Measurements from ENCODE around the gene KCTD1.

KCTD1 gene

GRCh38 chr18:26556573-26556972 is 8.2 kb upstream of the KCTD1 start:
- TF ChIP-seq ZFX (IDR thresholded peaks at IDR 0.05) (no peak), CTCF (conservative IDR thresholded peaks at IDR 0.05) (no peak)
- H3K27ac ChIP-seq = no peak overlapping the region

DNA sequence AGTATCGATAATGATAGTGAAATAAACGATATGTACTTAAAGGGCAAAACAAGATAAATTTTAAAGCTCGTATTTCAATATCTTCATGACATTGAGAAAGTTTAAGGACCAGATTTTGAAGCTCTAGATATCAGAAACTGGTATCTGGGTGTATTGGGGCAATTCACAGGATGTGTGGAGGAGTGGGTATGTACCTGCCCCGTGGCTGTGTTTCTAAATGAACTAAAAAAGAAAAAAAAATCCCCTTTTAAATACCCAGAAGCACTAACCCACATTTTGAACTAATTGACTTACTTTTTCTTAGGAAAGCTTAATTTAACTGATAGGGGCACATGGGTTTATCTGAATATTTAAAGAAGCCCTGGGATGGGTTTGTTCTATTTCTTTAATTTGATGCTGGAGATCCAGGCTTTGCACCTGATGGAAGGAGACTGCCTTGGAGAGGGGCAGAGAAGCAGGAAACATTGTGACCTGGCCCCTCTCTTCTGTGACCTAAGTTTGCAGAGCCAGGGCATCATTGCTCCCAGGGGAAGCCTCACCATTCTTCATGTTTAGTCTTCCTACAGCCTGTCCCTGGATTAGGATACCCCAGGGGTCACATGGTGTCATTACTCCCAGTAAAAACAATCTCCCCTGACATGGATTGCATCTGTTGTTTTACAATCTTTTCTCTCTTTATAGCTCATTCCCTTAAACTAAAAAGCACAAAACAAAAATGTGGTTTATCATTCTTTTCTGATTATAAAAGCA is 7.6 kb upstream of the KCTD1 start:
- H3K27ac ChIP-seq = no peak overlapping the region
- TF ChIP-seq ZFX (IDR thresholded peaks at IDR 0.05) = no peak
- no peak for TF ChIP-seq CTCF (conservative IDR thresholded peaks at IDR 0.05)

- no peak overlapping the region for H3K27ac ChIP-seq
- no peak for TF ChIP-seq ZFX (IDR thresholded peaks at IDR 0.05)
- TF ChIP-seq CTCF (conservative IDR thresholded peaks at IDR 0.05) = no peak
Observed at GRCh38 chr18:26553943-26554342, 5.6 kb upstream of the KCTD1 start.

DNA sequence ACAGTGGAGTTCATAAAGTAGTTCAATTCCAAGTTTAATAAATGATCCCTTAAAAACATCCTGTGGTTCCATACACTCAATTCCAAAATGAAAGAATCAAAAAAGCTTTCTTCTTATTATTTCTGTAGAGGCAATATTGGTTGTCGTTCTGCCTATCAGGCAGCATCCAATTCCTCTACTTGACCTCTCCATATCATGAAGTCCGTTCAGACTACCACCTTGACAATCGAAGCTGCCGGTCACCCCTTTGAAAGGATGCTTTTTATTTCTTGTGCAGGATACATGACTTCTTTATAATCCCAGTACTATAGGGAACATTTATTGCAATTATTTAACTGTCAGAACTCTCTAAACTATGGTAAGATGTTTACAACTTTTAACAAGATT is 3.3 kb upstream of the KCTD1 start:
- H3K27ac ChIP-seq = no peak overlapping the region
- TF ChIP-seq CTCF (conservative IDR thresholded peaks at IDR 0.05) = no peak
- TF ChIP-seq ZFX (IDR thresholded peaks at IDR 0.05) = no peak

GRCh38 chr18:26550998-26551694 is 2.8 kb upstream of the KCTD1 start:
- TF ChIP-seq CTCF (conservative IDR thresholded peaks at IDR 0.05) (no peak), ZFX (IDR thresholded peaks at IDR 0.05) (no peak)
- no peak overlapping the region for H3K27ac ChIP-seq

- H3K27ac ChIP-seq = peak overlapping the region; percentile 86
- TF ChIP-seq ZFX (IDR thresholded peaks at IDR 0.05) (no peak), CTCF (conservative IDR thresholded peaks at IDR 0.05) (no peak)
Observed at GRCh38 chr18:26549263-26550094, 1.1 kb upstream of the KCTD1 start.
